Type B pancreatic cell (in vitro differentiated cells): ENCODE data around the gene SLC35F4. TPM values are rescaled to one million over a fixed set of nuclear protein-coding genes. Genes with fewer than 3 reads are reported as not detected.

Source experiments
- DNase-seq: peaks from one replicate; pipeline ENCODE4 v3.0.0; 2021; ENCODE audit warnings: mixed read lengths; ENCODE audit not compliant: unreplicated experiment; ENCODE audit errors: extremely low spot score
- H3K27ac Mint-ChIP-seq: 2 replicates; pipeline ENCODE4 v1.8.0; 2021; ENCODE audit warnings: mild to moderate bottlenecking, mixed read lengths
- H3K27me3 Mint-ChIP-seq: 2 replicates; pipeline ENCODE4 v1.8.0; 2021; ENCODE audit warnings: mixed read lengths
- H3K36me3 Mint-ChIP-seq: 2 replicates; pipeline ENCODE4 v1.8.0; 2021; ENCODE audit warnings: mixed read lengths
- H3K4me1 Mint-ChIP-seq: one replicate; pipeline ENCODE4 v1.8.0; 2021; ENCODE audit warnings: mixed read lengths; ENCODE audit not compliant: unreplicated experiment
- H3K4me3 Mint-ChIP-seq: 2 replicates; pipeline ENCODE4 v1.8.0; 2021; ENCODE audit warnings: mild to moderate bottlenecking, mixed read lengths
- H3K9me3 Mint-ChIP-seq: 2 replicates; pipeline ENCODE4 v1.8.0; 2021; ENCODE audit warnings: mixed read lengths
- total RNA-seq: library from RNA; stranded (reverse); gene quantifications from 2 replicates; pipeline ENCODE4 v1.2.1, GENCODE V29; 2021; ENCODE audit warnings: low replicate concordance
- TF ChIP-seq, protein P1 (sequence below): fragments of 200-600 bp; sonication (generic); conservative IDR thresholded peaks from 2 replicates; pipeline ENCODE4 v1.5.0; 2021; ENCODE audit warnings: antibody characterized with exemption, mild to moderate bottlenecking

SLC35F4 gene
- total RNA-seq, 1 donor from 2014 or later, result 2.1 TPM

- Mint-ChIP-seq H3K27me3 (no peaks in the 10 kb centered on the region), H3K4me1 (peaks cover 3% of the 10 kb centered on the region), H3K4me3 (no peak overlapping the region), H3K9me3 (no peaks in the 10 kb centered on the region), H3K27ac (no peak overlapping the region), H3K36me3 (no peaks in the 10 kb centered on the region)
- no peak for DNase-seq
- TF ChIP-seq, protein P1, sequence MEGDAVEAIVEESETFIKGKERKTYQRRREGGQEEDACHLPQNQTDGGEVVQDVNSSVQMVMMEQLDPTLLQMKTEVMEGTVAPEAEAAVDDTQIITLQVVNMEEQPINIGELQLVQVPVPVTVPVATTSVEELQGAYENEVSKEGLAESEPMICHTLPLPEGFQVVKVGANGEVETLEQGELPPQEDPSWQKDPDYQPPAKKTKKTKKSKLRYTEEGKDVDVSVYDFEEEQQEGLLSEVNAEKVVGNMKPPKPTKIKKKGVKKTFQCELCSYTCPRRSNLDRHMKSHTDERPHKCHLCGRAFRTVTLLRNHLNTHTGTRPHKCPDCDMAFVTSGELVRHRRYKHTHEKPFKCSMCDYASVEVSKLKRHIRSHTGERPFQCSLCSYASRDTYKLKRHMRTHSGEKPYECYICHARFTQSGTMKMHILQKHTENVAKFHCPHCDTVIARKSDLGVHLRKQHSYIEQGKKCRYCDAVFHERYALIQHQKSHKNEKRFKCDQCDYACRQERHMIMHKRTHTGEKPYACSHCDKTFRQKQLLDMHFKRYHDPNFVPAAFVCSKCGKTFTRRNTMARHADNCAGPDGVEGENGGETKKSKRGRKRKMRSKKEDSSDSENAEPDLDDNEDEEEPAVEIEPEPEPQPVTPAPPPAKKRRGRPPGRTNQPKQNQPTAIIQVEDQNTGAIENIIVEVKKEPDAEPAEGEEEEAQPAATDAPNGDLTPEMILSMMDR, result no peak
Measured at GRCh38 chr14:57816568-57817284, 49.2 kb downstream of the SLC35F4 start.

DNA sequence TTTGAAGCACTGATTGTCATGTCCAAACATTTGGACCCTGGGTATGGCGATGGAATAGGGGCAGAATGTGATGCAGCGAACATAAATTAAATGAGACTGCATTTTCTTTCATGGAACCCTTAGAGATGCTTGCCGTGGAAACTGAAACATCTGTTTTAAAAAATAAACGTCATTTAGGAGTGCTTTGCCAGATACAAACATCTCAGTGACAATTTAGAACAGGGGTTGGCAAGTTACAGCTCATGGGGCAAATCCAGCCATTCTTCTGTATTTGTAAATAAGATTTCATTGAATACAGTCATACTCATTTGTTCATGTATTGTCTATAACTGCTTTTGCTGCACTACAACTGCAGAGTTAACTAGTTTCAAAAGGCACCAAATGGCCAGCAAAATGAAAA is 51.2 kb downstream of the SLC35F4 start:
- Mint-ChIP-seq H3K36me3 (no peaks in the 10 kb centered on the region), H3K4me3 (no peak overlapping the region), H3K9me3 (no peaks in the 10 kb centered on the region), H3K27ac (no peak overlapping the region), H3K27me3 (no peaks in the 10 kb centered on the region), H3K4me1 (peaks cover 3% of the 10 kb centered on the region)
- TF ChIP-seq, protein P1, result no peak
- DNase-seq, result no peak

GRCh38 chr14:57812741-57813140 is 53.2 kb downstream of the SLC35F4 start:
- H3K36me3 Mint-ChIP-seq, result no peaks in the 10 kb centered on the region
- no peak overlapping the region for H3K27ac Mint-ChIP-seq
- H3K9me3 Mint-ChIP-seq, result no peaks in the 10 kb centered on the region
- peaks cover 3% of the 10 kb centered on the region for H3K4me1 Mint-ChIP-seq
- no peaks in the 10 kb centered on the region for H3K27me3 Mint-ChIP-seq
- no peak for DNase-seq
- no peak overlapping the region for H3K4me3 Mint-ChIP-seq
- TF ChIP-seq, protein P1, result no peak

DNA sequence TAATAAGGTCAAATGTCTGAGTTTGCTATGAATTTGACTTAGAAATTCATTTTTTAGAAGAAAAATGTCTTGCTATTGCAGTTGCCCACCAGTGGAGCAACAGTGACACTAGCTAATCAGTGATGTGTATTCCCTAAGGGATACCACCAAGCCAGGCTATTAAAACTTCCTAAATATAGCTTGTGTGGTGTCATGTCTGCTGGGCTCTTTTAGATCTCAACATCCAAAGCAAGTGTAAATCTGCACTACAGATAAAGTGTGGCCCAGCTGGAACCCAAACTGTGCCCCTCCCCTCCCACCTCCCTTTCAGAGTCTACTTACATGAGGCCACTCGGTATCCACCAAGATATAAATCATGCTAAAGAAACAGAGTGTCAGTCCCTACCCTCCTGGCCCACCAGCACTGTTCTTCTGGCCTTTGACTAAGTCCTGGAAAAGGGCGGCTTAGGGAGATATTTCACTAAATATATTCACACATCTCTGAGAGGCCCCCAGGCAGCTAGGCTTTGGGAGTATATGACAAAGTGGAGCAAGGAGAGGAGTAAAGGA is 53.8 kb downstream of the SLC35F4 start:
- H3K27me3 Mint-ChIP-seq, result no peaks in the 10 kb centered on the region
- no peak overlapping the region for H3K4me3 Mint-ChIP-seq
- no peaks in the 10 kb centered on the region for H3K9me3 Mint-ChIP-seq
- no peak overlapping the region for H3K27ac Mint-ChIP-seq
- TF ChIP-seq, protein P1, result no peak
- no peak for DNase-seq
- no peaks in the 10 kb centered on the region for H3K36me3 Mint-ChIP-seq
- H3K4me1 Mint-ChIP-seq, result peaks cover 3% of the 10 kb centered on the region

DNA sequence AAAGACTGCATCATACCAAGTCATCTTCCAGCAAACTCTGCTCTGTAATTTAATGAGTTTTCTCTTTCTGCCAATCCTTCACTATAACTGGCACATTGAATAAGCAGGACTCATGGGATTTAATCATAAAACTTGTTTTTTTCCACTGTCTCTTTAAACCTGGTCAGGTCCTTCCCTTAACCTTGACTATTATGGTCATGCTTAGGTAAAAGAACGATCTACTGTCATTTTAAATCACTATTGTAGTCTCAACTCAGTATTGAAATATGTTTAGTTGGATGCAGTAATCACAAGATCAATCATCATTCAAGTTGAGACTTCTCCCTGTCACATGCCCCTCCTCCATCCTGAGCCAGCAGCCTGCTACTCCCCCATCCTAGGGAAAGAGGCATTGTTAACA is 56.1 kb downstream of the SLC35F4 start:
- no peaks in the 10 kb centered on the region for H3K9me3 Mint-ChIP-seq
- DNase-seq, result no peak
- no peak overlapping the region for H3K4me3 Mint-ChIP-seq
- TF ChIP-seq, protein P1, result no peak
- no peaks in the 10 kb centered on the region for H3K36me3 Mint-ChIP-seq
- H3K27ac Mint-ChIP-seq, result no peak overlapping the region
- H3K27me3 Mint-ChIP-seq, result no peaks in the 10 kb centered on the region
- H3K4me1 Mint-ChIP-seq, result peaks cover 3% of the 10 kb centered on the region
